SK-N-SH (cell line): ENCODE measurements around the gene FAF2. TPM values are rescaled to one million over a fixed set of nuclear protein-coding genes. Genes with fewer than 3 reads are reported as not detected.

Experiments
- CTCF ChIA-PET: fragments of 300-600, 350-600 bp; formaldehyde crosslinking; extraction: SDS; loops from one replicate; lab custom pipeline; 2021; lab: Yijun Ruan, JAX
- POLR2A ChIA-PET: fragments of 350-600 bp; sonication (Branson Sonifier 250); formaldehyde crosslinking; extraction: SDS; loops from one replicate; lab custom pipeline; 2020; ENCODE audit warnings: antibody characterized with exemption, inconsistent platforms; lab: Yijun Ruan, JAX
- DNase-seq: peaks from one replicate; pipeline ENCODE4 v3.0.0; 2012
- H2AFZ ChIP-seq: fragments of 200-600 bp; sonication (generic); 2 replicates; pipeline ENCODE4 v1.8.1; 2016; ENCODE audit warnings: antibody characterized with exemption, mild to moderate bottlenecking, low read depth
- H3F3A ChIP-seq: fragments of 200-600 bp; sonication (generic); replicated peaks from 2 replicates; pipeline ENCODE3; 2016; ENCODE audit warnings: antibody characterized with exemption, mild to moderate bottlenecking; ENCODE audit not compliant: insufficient read depth
- H3K27ac ChIP-seq, 2 experiments: fragments of 200-500 bp in 1 of 2; fragments of 200-600 bp in 1 of 2; sonication (Bioruptor generic) in 1 of 2; sonication (generic), shearing (Covaris generic) in 1 of 2; 2 replicates each; pipeline versions ENCODE4 v1.5.1 to v1.6.1; 2014 to 2016; ENCODE audit warnings: low read depth in 2 of 2, inconsistent platforms in 1 of 2, low read length in 1 of 2, mild to moderate bottlenecking in 1 of 2, mixed read lengths in 1 of 2
- H3K27me3 ChIP-seq: fragments of 200-600 bp; sonication (generic), shearing (Covaris generic); 2 replicates; pipeline ENCODE4 v1.6.1; 2016; ENCODE audit warnings: mixed run types; ENCODE audit not compliant: insufficient read depth
- H3K36me3 ChIP-seq, 2 experiments: fragments of 200-500 bp in 1 of 2; fragments of 200-600 bp in 1 of 2; sonication (Bioruptor generic) in 1 of 2; sonication (generic) in 1 of 2; replicated peaks in 1 of 2; 2 replicates each; pipeline versions ENCODE3 to v1.5.1; 2014 to 2016; ENCODE audit warnings: low read length in 1 of 2, mild to moderate bottlenecking in 1 of 2; ENCODE audit not compliant: insufficient read depth in 2 of 2, control insufficient read depth in 1 of 2
- H3K4me1 ChIP-seq, 2 experiments: fragments of 200-500 bp in 1 of 2; fragments of 200-600 bp in 1 of 2; sonication (Bioruptor generic) in 1 of 2; sonication (generic), shearing (Covaris generic) in 1 of 2; 2 replicates each; pipeline versions ENCODE4 v1.5.1 to v1.6.1; 2014 to 2016; ENCODE audit warnings: low read depth in 1 of 2, low read length in 1 of 2, mixed run types in 1 of 2; ENCODE audit not compliant: insufficient read depth in 2 of 2, control insufficient read depth in 1 of 2
- H3K4me2 ChIP-seq: fragments of 200-600 bp; sonication (generic), shearing (Covaris generic); 2 replicates; pipeline ENCODE4 v1.6.1; 2017; ENCODE audit warnings: mixed run types
- H3K4me3 ChIP-seq, 2 experiments: fragments of 200-500 bp in 1 of 2; fragments of 200-600 bp in 1 of 2; sonication (Bioruptor generic) in 1 of 2; sonication (generic), shearing (Covaris generic) in 1 of 2; 2 replicates each; pipeline versions ENCODE4 v1.5.1 to v1.8.1; 2014 to 2016; ENCODE audit warnings: low read depth in 2 of 2, inconsistent platforms in 1 of 2, low read length in 1 of 2, mild to moderate bottlenecking in 1 of 2, mixed read lengths in 1 of 2, moderate library complexity in 1 of 2
- H3K79me2 ChIP-seq: fragments of 200-600 bp; sonication (generic); 2 replicates; pipeline ENCODE4 v1.8.1; 2017; ENCODE audit warnings: mild to moderate bottlenecking; ENCODE audit not compliant: insufficient read depth
- H3K9ac ChIP-seq: fragments of 200-600 bp; sonication (generic); 2 replicates; pipeline ENCODE4 v1.6.1; 2017; ENCODE audit warnings: mixed run types
- H3K9me2 ChIP-seq: fragments of 200-600 bp; sonication (generic); 2 replicates; pipeline ENCODE4 v1.6.1; 2017; ENCODE audit warnings: mixed run types
- H3K9me3 ChIP-seq: fragments of 200-600 bp; sonication (generic); 2 replicates; pipeline ENCODE4 v1.6.1; 2017; ENCODE audit warnings: mixed run types, mild to moderate bottlenecking, moderate library complexity
- H4K20me1 ChIP-seq: fragments of 200-600 bp; sonication (generic); 2 replicates; pipeline ENCODE4 v1.6.1; 2017; ENCODE audit warnings: mild to moderate bottlenecking, mixed run types; ENCODE audit not compliant: insufficient read depth
- GABPA ChIP-seq: IDR thresholded peaks from 2 replicates; pipeline ENCODE4 v1.4.0; 2012; ENCODE audit warnings: low read depth, mild to moderate bottlenecking
- GATA2 ChIP-seq: sonication (generic); formaldehyde crosslinking; IDR thresholded peaks from 2 replicates; pipeline ENCODE4 v1.5.0; 2020; ENCODE audit warnings: mild to moderate bottlenecking, missing genetic modification reagents
- IRF3 ChIP-seq: fragments of 150-350 bp; IDR thresholded peaks from 2 replicates; pipeline ENCODE4 v1.6.1; 2016; ENCODE audit warnings: mild to moderate bottlenecking, low read depth, low read length
- MAX ChIP-seq: IDR thresholded peaks from 2 replicates; pipeline ENCODE4 v1.4.0; 2012; ENCODE audit warnings: low read depth
- PBX3 ChIP-seq: IDR thresholded peaks from 2 replicates; pipeline ENCODE4; 2012
- REST ChIP-seq: IDR thresholded peaks from 2 replicates; pipeline ENCODE4 v1.6.1; 2012; ENCODE audit warnings: mild to moderate bottlenecking, low read depth, low read length, moderate library complexity
- RXRA ChIP-seq: IDR thresholded peaks from 2 replicates; pipeline ENCODE4 v1.4.0; 2012; ENCODE audit warnings: low read depth, mild to moderate bottlenecking, borderline replicate concordance
- SMC3 ChIP-seq: IDR thresholded peaks from 2 replicates; pipeline ENCODE4 v1.6.1; 2012; ENCODE audit warnings: low read depth, low read length, improper control_type of control experiment
- TAF1 ChIP-seq: IDR thresholded peaks from 2 replicates; pipeline ENCODE4 v1.6.1; 2012; ENCODE audit warnings: low read depth, mild to moderate bottlenecking, low read length, moderate library complexity, borderline replicate concordance
- USF1 ChIP-seq: IDR thresholded peaks from 2 replicates; pipeline ENCODE4 v1.4.0; 2012; ENCODE audit warnings: low read depth, borderline replicate concordance
- WGBS: methylation state at CpG from one replicate; pipeline ENCODE4 v1.1.6; 2017; ENCODE audit warnings: low lambda C conversion rate; 5-methylcytosine and 5-hydroxymethylcytosine counted together
- polyA plus RNA-seq, 3 experiments: library from polyadenylated mRNA; depleted of rRNA; stranded (reverse); fragments of >200 nt; gene quantifications; 2 replicates each; pipeline ENCODE4 v1.2.3, GENCODE V29; 2012

FAF2 gene
- polyA plus RNA-seq, 1 of the 3 experiments (the other 2 are of a cell fraction): 25.5 TPM

- no peaks in the 10 kb centered on the region for H3K9me2 ChIP-seq
- H3K4me1 ChIP-seq: peaks cover 0 to 12% of the 10 kb centered on the region in 2 experiments; a peak in 2 of 4 replicates
- no peaks in the 10 kb centered on the region for H3K9me3 ChIP-seq
- no peak overlapping the region for H3K4me3 ChIP-seq
- CTCF ChIA-PET: interaction anchor here (1.8 kb wide), 1 partner anchor 35 kb away, joined by 6 read pairs; the partner anchor contains the start of gene FAF2
- peaks cover 0 to 5% of the 10 kb centered on the region in 2 experiments for H3K36me3 ChIP-seq
- no peaks in the 10 kb centered on the region for H4K20me1 ChIP-seq
- POLR2A ChIA-PET: no interaction called here
- 92% methylated on average over 10 of the region's 10 CpGs for WGBS
- no peak overlapping the region for H3K9ac ChIP-seq
- no peaks in the 10 kb centered on the region for H3K27me3 ChIP-seq
- peaks cover 21% of the 10 kb centered on the region; the same call in 1 of the 2 replicates for H3K79me2 ChIP-seq
- H3K27ac ChIP-seq: no peak overlapping the region
- H3K4me2 ChIP-seq: no peak overlapping the region
- TF ChIP-seq USF1: no peak
- TF ChIP-seq GABPA: no peak
- no peak for TF ChIP-seq GATA2
- TF ChIP-seq TAF1: no peak
- TF ChIP-seq MAX: no peak
- TF ChIP-seq IRF3: no peak
- no peak for TF ChIP-seq REST
- no peak for TF ChIP-seq RXRA
- TF ChIP-seq PBX3: no peak
- TF ChIP-seq SMC3: no peak
- TF ChIP-seq, all 33 proteins: peak for 0
- H3F3A ChIP-seq: no peaks in the 10 kb centered on the region
- H2AFZ ChIP-seq: no peak overlapping the region
- peak; percentile 5 for DNase-seq
Observed at GRCh38 chr5:176412517-176413254, 35.5 kb upstream of the FAF2 start.
